HG02885 (cell line): Measurements from ENCODE around the gene MTG2.

ENCODE experiments used
- ATAC-seq: cut with Tn5 transposase; IDR thresholded peaks from one replicate; pipeline ENCODE4 v1.9.1; 2021; ENCODE audit warnings: mild to moderate bottlenecking; ENCODE audit not compliant: unreplicated experiment, poor library complexity

The MTG2 gene

DNA sequence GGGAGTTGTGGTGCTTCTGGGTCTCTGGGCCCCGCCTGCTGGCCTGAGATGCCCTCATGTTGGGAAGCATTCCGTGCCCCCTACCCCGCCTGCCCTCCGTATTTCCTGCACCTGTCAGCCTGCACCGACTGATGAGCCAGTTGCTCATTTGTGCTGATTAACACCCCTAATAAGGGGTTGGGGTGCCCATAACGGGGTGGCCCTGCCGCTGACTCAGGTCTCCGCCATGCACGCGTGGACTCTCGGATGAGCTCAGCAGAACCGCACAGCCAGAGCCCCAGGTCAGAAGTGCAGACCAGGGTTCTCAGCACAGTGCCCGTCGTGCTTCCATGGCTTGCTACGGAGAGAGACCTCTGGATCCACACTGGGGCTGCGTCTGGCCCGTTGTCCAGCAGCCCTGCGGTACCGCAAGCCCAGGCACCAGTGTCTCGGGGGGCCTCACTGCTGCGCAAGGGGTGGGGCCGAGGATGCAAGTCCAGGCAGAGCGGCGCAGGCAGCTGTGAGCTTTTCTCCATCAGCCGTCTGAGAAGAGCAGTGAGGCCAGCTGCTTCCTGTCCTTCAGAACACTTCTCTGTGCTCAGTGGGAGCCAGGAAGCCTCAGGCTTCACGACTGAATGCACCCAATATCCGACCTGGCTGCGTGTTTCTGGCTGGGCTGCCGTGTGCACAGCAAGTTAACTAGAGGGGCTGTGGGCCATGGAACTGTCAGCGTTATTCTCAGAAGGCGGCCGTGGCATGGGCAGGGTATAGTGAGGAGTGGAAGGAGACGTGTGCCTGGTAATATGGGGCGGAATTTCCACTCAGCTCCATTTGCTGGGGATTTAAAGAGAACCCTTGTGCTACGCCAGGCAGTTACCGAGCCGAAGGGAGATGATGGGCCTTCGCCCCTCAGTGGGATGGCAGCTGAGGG, 18.6 kb downstream of the MTG2 start:
- ATAC-seq = no peak

DNA sequence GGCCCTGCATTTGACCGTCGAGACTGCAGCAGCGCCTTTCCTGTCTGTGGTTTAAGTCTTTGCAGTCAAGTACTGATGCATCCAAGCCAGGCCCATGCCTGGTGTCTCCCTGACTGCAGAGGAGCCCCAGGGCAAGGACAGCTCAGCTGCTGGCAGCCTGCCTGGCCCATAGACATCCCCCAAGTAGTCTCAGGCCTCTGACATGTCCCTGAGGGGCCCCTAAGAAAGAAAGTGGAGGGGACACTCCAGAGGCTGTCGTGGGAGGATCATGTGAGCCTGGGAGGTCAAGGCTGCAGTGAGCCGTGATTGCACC, 19.2 kb downstream of the MTG2 start:
- ATAC-seq = no peak

DNA sequence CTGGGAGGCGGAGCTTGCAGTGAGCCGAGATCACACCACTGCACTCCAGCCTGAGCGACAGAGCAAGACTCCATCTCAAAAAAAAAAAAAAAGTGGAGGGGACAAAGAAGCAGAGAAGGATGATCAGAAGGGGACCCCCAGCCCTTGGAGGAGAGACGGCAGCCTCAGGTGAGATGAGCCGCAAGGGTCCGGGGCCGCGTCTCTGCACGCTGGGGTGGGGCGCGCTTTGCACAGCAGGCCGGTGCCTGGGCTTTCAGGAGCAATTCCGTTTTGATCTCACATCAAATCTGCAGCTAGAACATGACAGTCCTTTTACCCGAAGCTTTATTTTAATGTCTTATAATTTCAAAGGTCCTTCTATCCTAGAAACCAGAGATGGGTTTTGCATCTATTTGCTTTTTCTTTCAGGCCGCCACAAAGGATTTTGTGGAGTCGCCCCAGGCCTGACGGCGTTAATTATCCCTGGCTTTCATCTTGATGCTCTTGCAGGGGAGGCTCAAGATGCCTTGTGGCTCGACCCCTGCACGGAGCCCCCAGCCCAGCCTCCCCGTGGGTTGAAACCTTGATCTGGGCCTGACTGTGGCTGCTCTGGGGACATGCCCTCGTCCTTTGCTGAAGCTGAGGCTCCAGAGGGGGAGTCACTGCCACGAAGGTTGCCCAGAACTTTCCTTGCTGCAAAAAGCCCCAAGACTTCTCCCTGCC, 20.0 kb downstream of the MTG2 start:
- ATAC-seq = no peak

DNA sequence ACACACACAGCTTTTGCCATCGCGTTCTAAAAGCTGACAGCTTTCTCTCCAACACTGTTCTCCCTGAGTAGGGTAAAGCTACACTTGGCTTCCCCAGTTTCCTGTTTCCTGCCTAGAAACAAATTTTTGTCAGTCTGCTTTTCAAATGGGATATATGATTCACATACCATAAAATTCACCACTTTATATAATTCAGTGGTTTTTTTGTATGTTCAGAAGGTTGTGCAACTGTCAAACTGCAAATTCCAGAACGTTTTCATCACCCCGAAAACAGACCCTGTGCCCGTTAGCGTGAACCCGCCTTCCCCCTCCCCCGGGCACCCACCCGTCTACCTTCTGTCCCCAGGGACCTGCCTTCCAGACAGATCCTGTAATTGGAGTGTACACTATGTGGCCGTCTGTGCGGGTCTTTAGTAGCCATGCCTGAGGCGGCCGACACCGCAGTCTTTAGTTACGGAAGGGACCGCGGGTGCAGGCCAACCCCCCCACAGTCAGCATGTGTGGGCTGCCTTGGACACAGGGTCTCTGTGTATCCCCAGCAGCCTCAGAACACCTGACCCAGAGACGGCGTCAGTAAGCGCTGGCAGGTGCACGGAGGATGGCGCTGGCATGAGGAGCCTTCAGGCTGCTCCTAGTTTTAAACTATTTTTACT, 20.7 kb downstream of the MTG2 start:
- ATAC-seq = no peak

- no peak for ATAC-seq
Observed at GRCh38 chr20:62205618-62206387, 23.0 kb downstream of the MTG2 start.

DNA sequence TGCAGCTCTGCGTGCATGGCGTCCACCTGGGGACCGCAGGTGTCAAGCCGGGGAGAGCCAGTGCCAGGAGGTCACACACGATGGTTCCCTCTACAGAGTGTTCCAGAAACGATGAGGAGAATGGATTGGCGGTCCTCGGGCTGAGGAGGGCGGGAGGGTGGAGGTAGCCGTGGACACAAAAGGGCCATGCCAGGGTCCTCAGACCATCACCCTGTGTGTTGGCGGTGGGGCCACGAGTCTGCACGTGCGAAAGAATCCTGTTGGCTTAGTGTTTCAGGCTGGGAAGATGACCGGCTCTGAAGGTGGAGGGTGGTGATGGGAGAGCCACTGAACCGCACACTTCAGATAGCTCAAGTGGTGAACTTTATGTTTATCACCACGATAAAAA, 23.6 kb downstream of the MTG2 start:
- ATAC-seq = no peak

DNA sequence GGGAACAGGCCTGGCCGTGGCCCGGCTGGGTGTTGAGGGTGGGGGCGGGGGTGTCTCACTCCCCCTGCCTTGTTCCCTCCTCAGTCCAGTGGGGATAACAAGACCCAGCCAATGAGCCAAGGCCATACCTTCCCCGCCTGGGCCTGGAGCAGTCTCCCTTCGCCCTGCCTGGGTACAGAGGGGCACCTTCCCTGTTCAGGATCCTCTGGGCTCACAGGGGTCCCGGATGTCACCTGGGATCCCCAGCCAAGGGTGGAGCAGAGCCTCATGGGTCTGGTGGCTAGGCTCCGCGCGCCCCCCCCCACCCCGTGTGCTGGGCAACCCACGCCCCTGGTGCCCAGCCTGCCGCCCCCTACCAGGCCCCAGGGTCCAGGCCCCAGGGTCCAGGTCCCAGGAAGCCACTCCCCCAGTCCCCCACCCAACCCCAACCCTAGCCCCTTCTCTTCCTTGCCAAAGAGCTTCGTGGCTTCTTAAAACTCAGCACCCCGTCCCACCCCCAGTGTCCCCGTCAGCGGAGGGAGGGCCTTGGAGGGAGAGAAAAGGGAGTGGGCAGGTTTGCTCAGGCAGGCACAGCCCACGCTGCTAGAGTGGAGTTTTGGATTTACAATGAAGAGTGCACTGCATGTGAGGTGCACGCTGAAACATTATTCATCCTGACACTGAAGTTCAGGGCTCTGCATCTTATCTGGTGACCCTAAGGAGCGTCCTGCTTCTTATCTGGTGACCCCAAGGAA, 25.4 kb downstream of the MTG2 start:
- ATAC-seq = no peak

DNA sequence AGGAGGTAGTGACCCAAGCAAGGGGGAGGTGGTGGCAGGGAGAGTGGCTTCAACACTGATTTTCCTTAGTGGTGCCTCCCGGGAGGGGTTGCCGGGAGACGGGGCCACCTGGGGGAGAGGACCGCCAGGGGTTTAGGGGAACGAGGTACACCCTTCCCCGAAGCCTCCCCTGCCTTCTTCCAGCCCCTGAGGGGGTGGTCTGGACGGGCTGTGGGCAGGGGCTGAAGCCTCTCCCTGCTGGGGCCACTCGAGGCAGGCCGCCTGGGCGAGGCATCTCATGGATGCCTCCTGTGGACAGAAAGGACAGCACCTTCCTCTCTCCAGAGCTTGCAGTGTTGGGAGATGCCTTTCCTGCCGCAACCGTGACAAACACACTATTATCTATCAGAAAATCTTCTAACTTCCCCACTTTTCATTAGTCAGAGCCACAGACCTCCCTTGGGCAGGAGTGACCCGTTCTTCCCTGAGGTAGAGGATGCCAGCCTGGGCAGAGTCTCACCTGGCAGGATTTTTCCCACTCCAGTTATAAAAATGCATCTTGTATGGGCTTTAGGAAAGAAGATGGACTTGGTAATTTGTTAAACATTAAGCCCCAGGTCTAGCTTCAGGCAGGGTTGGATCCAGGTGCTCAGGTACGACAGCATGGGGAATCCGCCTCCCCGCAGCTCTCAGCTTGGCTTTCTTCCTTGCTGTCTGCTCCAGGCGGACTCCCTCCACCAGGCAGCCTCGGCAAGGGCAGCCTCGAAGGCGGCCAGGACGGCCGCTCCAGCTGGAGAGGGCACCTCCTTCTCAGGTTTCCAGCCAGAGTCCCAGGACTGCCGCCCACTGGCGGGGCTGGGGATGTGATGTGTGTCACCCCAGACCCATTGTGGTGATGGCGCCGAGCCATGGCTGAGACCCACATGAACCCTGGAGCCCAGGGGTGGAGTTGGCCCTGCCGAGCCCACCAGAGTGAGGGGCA, 26.2 kb downstream of the MTG2 start:
- ATAC-seq = no peak

DNA sequence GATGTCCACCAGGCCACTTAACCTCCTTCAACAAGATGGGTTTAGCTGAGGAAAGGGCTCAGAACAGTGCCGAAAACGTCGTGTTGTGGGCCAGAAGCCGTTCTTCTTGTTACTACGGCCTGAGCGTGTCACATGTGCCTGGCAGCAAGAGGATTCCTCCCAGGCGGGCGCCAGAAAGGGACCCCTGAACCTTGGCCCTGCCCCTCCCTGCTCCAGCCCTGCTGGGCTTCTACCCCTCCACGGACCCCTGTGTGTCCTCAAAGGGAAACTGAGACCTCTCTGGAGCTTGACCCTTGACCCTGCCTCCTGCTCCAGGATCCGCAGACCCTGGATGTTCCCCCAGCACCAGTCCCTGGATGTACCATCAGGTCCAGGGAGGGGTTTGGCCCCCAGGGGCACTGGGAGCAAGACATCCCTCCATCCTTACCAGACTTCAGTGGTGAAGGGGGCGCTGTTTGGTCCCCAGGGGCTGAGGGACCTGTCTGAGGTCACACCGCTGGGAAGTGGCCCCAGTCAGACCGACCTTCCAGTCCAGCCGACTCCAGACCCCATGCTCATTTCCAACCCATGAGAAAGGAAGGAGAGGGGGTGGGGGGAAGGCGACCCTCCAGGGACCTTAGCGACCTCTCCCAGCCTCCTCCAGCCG, 27.1 kb downstream of the MTG2 start:
- no peak for ATAC-seq

DNA sequence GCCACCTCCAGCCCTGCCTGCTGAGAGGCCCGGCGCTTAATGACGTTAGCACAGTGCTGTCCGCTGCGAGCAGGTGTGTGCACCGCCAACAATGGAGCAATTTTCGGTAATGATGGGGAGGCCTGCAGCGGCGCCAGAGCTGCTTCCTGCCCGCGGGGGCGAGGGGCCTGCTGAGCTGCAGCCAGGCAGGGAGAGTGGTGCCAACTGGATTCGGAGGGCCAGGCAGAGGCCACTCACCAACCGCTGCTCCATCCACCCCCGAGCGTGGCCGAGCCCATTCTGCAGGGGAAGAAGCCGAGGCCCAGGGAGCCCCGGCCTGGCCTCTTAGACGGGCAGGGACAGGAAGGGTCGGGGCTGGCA, 27.6 kb downstream of the MTG2 start:
- ATAC-seq = no peak

DNA sequence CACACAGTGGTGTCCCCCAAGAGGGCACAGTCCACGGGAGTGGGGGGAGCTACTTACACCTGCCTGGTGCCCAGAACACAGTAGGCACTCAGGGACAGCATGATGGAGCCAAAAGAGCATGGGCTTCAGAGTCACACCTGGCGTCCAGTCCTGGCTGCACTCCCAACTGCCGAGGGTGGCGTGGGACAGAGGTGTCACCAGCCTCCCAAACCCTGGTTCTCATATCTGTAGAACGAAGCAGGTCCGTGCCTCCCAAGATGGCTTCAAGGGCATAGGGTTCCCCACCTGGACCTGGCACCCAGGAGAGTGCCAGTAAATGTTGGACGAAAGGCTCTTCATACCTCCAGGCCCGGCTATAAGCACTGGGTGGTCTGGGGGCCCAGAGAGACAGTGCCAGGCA, 28.4 kb downstream of the MTG2 start:
- no peak for ATAC-seq

- no peak for ATAC-seq
Observed at GRCh38 chr20:62211769-62212288, 29.0 kb downstream of the MTG2 start.

DNA sequence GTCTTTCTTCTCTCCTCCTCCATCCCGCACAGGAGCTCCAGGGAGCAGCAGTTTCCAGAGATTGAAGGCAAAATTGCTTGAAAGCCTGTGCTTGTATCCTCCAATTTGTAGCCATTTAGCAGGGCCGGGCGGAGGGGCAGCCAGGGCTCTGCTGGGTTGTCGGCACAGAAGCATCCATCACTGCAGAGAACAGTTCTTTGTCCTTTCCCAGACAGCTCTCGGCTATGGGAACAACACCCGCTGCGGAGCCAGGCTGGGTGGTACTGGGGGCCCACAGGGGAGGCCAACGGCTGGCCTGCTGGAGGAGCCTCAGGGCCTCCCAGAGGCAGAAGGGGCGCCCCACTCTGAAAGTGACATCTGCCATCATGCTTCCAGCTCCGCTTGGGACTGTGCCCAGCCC, 29.5 kb downstream of the MTG2 start:
- ATAC-seq = no peak

DNA sequence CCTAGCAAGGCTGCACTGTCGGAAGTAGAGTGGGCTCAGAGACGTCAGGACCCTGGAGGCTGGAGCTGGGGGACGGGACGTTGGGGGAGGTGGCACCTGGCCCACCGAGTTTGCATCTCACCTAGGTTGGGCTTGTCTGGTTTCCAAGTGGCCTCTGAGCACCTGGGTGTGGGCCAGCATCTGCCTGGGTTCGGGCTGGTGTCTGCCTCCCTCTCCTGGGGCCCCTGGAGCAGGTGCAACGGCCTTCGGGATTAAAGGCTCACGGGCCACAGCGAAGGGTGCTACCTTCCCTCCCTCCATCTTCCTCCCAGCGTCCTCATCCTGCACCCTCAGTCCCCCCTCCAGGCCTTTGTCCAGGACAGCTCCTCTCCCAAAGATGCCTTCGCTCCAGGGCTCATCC, 31.2 kb downstream of the MTG2 start:
- ATAC-seq = no peak

DNA sequence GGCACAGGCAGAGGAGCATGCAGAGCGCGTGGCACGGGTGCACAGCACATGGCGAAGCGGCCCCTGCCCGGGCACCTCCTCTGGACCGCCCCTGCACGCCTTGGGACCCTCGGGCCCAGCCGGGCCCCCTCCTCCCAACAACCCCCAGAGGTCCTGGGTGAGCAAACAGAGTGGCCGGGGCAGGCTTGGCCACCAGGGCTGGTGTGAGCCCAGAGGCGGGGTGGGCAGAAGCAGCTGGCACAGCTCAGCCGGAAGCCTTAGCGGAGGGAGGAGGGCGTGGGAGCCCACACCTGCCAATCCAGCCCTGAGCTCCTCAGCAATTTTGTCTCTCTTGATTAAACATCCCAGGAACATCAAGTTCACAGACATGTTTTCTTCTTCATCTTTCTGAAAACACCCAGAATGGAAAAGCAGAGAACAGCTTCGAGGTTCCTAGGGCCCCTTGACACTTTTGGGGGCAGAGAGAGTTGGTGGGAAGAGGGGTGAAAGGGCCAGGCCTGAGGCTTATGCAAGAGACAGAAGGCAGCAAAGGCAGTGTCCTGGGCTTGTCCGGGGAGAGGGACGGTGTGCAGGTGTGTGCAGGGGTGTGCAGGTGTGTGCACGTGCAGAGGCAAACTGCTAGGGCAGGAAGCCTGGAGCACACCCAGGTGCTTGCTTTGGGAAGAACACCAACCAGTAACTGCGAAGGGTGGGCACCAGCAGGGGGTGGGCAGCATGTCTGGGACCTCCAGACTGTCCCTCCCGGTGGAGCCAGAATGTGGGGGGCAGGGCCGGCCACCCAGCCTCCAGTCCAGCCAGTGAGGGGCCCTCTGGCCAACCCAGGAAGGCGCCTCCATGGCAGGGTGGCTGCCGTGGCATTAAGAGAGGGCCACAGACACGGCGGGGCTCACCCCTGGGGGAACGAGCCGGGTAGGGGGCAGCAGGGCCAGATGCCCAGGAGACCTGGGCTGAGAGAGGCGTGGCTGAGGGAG, 32.5 kb downstream of the MTG2 start:
- no peak for ATAC-seq

DNA sequence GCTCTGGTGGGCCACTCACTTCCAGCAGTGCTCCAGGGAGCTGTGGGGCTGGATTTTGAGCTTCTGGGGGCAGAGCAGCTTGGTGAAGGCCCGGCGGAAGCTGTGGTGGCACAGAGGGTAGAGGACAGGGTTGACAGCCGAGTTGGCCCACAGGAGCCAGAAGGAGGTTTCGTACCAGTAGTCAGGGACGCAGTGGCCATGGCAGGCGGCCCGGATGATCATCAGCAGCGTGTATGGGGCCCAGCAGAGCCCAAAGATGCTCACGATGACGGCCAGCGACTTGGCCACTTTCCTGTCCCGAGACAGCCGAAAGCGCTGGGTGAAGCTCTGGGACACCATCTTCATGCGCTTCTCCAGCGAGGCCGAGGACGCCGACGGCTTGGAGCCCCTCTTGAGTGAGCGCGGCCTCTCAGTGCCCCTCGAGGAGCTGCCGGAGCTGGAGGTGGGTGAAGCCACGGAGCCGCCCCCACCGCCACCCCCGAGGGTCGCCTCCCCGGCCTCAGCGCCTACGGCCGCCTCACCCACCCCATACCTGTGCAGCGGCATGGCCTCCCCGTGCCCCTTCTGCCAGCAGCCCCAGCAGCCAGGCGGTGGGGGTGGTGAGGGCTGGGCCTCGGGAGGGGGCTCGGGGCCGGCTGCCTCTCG, 33.3 kb downstream of the MTG2 start:
- no peak for ATAC-seq
